HG02759 (cell line): Measurements from ENCODE around the gene ESCO1.

Experiments
- ATAC-seq: cut with Tn5 transposase; IDR thresholded peaks from one replicate; pipeline ENCODE4 v1.9.1; 2021; ENCODE audit warnings: mild to moderate bottlenecking, moderate library complexity; ENCODE audit not compliant: unreplicated experiment

Gene ESCO1

GRCh38 chr18:21496277-21496835, 104.1 kb downstream of the ESCO1 start:
- ATAC-seq, result no peak

DNA sequence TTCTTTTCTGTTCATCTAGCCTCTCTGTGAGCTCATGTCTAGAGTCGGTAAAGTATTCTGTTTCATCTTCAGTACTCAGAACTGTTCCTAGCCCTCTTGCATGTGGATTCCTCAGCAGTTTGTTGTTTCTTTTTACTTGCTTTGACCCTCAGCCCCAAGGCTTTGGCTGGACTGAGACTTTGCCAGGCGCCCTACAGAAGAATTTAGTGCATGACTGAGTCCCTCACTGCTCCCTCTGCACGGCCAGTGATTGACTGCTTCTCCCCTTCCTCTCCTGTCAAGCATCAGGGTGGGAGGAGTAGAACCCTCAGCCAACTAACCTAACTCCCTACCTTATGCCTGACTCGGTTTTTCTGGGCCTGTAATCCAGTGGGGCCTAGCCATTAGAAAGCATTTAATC, 109.8 kb downstream of the ESCO1 start:
- ATAC-seq, result no peak

DNA sequence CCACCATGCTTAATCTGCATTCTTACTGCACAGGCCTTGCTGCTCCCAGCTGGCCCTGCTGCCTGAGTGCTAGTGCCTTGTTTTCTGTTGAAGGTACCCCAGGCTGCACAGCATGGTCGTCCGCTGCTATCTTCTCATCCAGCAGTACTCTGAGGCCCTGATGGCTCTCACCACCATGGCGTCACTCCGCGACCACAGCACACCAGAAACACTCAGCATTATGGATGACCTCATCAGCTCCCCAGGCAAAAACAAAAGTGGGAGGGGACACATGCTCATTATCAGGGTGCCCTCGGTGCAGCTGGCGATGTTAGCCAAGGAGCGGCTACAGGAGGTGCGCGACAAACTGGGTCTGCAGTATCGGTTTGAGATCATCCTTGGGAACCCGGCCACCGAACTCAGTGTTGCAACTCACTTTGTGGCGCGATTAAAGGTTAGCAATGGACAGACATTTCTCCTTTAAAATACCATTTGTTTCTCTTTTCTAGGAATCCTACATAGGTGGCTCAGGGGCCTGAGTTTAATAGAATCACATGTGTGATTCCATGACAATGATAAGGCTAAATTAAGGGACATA, 110.5 kb downstream of the ESCO1 start:
- no peak for ATAC-seq

DNA sequence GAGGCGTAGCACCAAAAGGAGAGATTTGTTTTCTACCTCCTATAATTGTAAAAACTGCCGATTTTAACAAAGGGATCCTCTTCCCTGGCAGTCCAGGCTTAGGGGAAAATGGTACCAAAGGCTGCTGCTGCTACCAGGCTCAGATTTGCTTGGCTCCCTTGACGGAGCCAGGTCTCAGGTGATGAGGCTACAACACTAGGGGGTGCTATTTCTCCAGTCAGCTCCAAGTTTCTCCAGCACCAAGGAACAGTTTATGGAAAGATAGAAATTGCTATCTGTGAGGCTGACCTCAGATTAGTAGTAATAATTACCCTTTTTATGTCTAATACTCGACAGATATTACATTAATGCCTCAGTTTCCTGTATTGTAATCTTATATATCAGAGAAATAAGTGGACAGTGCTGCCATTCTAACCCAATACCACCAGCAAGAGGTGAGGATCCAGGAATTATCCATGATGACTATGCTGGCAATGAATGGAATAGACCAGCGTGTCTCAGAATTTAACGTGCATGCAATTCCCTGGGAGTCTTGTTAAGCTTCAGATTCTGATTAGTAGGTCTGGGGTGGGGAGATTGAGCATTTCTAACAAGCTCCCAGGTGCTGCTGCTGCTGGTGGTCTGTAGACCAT, 111.3 kb downstream of the ESCO1 start:
- ATAC-seq, result peak; percentile 68

DNA sequence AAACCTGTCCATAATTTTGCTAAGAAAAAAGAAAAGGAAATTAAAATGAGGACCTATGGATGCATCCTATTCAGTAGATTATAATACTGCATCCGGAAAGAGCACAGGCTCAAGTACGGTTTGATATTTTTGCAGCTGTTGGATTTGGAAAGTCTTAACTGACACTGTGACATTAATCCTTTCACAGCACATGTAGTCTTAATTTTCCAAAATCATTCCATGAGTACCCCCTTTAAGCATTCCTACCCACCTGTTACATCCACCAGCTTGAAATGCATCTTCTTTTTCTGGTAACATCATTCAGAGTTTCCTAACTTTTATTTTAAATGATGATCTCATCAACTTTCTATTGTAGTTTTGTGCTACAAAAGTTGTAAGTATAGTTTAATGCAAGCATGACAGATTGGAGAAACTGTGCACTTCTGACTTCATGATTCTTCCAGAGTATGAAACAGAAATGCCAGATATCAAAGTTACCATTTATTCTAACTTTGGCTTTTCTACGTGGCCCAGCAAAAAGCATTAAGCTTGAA, 113.5 kb downstream of the ESCO1 start:
- ATAC-seq, result no peak

DNA sequence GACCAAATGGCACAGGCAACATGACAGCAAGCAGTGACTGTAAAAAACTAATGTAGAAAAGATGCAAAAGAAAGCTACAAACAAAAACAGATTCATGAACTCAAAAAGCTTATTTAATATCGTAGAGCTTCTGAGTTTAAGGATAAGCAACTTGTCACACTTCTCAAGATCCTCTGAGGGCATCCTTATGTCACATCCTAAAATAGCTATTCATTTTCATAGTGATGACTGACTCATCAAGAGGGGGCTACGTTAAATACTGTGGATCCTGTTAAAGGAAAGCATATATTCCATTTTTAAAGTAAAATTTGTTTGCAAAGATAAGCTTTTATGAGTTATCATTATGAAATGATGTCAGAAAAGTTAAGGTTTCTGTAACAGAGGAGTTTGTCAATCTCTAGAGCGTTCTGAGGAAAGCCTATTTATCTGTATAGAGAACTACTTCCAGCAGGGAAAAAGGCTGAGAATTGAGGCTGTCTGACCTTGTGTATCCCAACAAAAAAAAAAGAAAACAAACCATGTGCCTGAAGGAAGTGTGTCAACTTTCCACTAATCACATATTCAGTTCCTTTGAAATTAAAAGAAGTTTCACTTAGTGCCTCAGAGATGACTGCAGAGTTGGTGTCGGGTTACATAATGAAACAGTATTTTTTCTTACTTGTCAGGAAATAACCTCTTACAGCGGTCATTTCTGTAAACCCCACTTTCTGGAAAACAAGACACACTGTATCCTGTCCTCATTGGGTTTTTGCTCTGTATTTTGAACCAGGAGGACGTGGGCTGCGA, 115.5 kb downstream of the ESCO1 start:
- no peak for ATAC-seq

- ATAC-seq, result no peak
Observed at GRCh38 chr18:21483051-21483450, 117.5 kb downstream of the ESCO1 start.

GRCh38 chr18:21481739-21482138, 118.8 kb downstream of the ESCO1 start:
- no peak for ATAC-seq

DNA sequence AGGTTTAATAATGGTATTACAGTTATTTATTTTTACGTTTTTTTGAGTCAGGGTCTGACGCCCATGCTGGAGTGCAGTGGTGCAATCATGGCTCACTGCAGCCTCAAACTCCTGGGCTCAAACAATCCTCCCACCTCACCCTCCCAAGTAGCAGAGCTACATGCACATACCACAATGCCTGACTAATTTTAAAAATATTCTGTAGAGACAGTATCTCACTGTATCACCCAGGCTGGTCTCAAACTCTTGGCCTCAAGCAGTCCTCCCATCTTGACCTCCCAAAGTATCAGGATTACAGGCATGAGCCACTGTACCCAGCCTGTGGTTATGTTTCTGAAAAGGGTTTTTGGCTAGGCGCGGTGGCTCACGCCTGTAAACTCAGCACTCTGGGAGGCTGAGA, 120.8 kb downstream of the ESCO1 start:
- no peak for ATAC-seq
